ENCODE data around the gene C10orf62. TPM values are rescaled to one million over a fixed set of nuclear protein-coding genes. Genes with fewer than 3 reads are reported as not detected.
A peak's percentile ranks its signal among the peaks of the same experiment; 100 is the strongest.

Gene C10orf62
- polyA plus RNA-seq, 1 donor (not counting 4 experiments of a cell fraction or from before 2014, with no cell fraction given) = not detected

DNA sequence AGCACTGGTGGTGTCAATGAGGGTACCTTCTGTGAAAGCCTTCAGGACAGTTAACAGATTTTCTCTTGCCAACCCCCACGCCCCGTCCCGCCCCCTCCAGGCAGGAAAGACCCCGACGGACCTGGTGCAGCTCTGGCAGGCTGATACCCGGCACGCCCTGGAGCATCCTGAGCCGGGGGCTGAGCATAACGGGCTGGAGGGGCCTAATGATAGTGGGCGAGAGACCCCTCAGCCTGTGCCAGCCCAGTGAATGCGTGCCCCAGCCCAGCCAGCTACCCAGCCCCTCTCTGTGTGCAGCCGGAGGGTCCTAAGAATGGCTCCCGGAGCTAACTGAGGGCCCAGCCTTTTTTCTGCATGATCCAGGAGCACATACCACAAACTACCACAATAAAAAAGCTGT is 6.0 kb upstream of the C10orf62 start:
- Histone ChIP-seq H3K27me3 (ENCODE audit: control insufficient read depth, extremely low read depth, insufficient read depth, low read length) (no peaks in the 10 kb centered on the region), H3K9me3 (ENCODE audit: control insufficient read depth, low read depth, low read length) (no peaks in the 10 kb centered on the region), H3K4me3 (ENCODE audit: control insufficient read depth in 2 of 3, extremely low read depth in 1 of 3, insufficient read depth in 2 of 3, low read depth in 1 of 3, low read length in 3 of 3) (no peak overlapping the region), H2AFZ (ENCODE audit: control insufficient read depth, low read length) (peak overlapping the region; percentile 72), H3K79me2 (ENCODE audit: control insufficient read depth, insufficient read depth, low read length) (no peaks in the 10 kb centered on the region), H3K4me2 (ENCODE audit: control insufficient read depth, extremely low read depth, insufficient read depth, low read depth, low read length) (peak overlapping the region; percentile 37), H4K20me1 (ENCODE audit: control insufficient read depth, extremely low read depth, insufficient read depth, low read length) (no peaks in the 10 kb centered on the region), H3K27ac (ENCODE audit: control insufficient read depth, insufficient read depth, low read length) (no peak overlapping the region), H3K36me3 (ENCODE audit: control insufficient read depth in 2 of 2, extremely low read depth in 1 of 2, insufficient read depth in 2 of 2, low read length in 2 of 2) (no peaks in the 10 kb centered on the region), H3K4me1 (ENCODE audit: control insufficient read depth, extremely low read depth, insufficient read depth, low read length) (peaks cover 16% of the 10 kb centered on the region), H3K9me1 (ENCODE audit: control insufficient read depth, extremely low read depth, insufficient read depth, low read length) (no peaks in the 10 kb centered on the region), H3K9ac (ENCODE audit: control insufficient read depth, extremely low read depth, insufficient read depth, low read length) (no peak overlapping the region)
- TF ChIP-seq, protein P1, sequence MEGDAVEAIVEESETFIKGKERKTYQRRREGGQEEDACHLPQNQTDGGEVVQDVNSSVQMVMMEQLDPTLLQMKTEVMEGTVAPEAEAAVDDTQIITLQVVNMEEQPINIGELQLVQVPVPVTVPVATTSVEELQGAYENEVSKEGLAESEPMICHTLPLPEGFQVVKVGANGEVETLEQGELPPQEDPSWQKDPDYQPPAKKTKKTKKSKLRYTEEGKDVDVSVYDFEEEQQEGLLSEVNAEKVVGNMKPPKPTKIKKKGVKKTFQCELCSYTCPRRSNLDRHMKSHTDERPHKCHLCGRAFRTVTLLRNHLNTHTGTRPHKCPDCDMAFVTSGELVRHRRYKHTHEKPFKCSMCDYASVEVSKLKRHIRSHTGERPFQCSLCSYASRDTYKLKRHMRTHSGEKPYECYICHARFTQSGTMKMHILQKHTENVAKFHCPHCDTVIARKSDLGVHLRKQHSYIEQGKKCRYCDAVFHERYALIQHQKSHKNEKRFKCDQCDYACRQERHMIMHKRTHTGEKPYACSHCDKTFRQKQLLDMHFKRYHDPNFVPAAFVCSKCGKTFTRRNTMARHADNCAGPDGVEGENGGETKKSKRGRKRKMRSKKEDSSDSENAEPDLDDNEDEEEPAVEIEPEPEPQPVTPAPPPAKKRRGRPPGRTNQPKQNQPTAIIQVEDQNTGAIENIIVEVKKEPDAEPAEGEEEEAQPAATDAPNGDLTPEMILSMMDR (optimal IDR thresholded peaks at IDR 0.05 in 1 of 3, IDR thresholded peaks at IDR 0.05 in 1 of 3, conservative IDR thresholded peaks at IDR 0.05 in 1 of 3; ENCODE audit: extremely low read depth in 1 of 3, insufficient read depth in 2 of 3, low read length in 3 of 3) = no peak
- no peak for TF ChIP-seq EZH2 (IDR thresholded peaks at IDR 0.05; ENCODE audit: low read length)
- dilution Hi-C loops (cut with MboI; ENCODE audit: extremely low pct_ligation_motif_present, low sequenced_read_pairs) = no loop called here
- DNase-seq (ENCODE audit: low read depth, low spot score) = no peak
- FAIRE-seq = no peak

DNA sequence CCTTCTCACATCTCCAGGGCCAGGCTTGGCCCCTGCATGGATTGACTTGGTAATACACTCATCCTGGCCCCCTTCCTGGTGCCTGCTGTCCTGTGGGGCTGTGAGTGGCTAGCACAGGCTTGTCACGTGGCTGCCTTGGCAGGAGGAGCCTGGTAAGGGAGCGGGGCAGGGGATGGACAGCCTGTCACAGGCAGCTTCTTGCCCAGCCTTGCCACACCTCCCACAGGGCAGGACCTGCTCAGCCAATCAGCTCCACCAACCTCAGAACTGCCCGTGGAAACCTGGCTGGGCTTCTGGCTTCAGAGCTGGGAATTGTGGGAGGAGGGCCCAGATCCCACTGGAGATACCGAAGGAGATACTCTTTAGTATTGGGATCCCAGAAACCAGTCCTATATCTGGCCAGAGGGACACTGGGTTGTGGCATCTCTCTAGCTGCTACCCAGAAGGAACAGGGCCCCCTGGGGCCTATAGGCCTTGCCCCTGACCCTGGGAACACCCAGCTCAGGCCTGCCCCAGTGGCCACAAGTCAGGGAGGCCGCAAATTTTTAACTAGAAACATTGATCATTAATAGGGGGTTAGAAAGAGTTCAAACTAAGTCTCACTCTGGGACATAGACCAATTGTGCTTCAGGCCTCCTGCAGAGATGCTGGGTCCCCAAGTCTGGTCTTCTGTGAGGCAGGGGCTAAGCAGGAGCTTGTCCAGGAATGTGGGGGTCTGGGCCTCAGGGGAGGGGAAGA is 5.3 kb upstream of the C10orf62 start, which contains the start of gene HOGA1:
HOGA1 (plus strand) TSS at position 330 of the 738 bp plus-strand sequence; CDS start at position 645, 315 bp downstream.
- H3K9me1 ChIP-seq (ENCODE audit: control insufficient read depth, extremely low read depth, insufficient read depth, low read length) = no peaks in the 10 kb centered on the region
- peak; percentile 86 for DNase-seq (ENCODE audit: low read depth, low spot score)
- H3K4me2 ChIP-seq (ENCODE audit: control insufficient read depth, extremely low read depth, insufficient read depth, low read depth, low read length) = peak within 1 kb of the TSS; percentile 37
- dilution Hi-C loops (cut with MboI; ENCODE audit: extremely low pct_ligation_motif_present, low sequenced_read_pairs) = no loop called here
- no peaks in the 10 kb centered on the region for H3K9me3 ChIP-seq (ENCODE audit: control insufficient read depth, low read depth, low read length)
- H4K20me1 ChIP-seq (ENCODE audit: control insufficient read depth, extremely low read depth, insufficient read depth, low read length) = no peaks in the 10 kb centered on the region
- no peak within 1 kb of the TSS for H3K9ac ChIP-seq (ENCODE audit: control insufficient read depth, extremely low read depth, insufficient read depth, low read length)
- no peaks in the 10 kb centered on the region for H3K79me2 ChIP-seq (ENCODE audit: control insufficient read depth, insufficient read depth, low read length)
- TF ChIP-seq EZH2 (IDR thresholded peaks at IDR 0.05; ENCODE audit: low read length) = no peak
- TF ChIP-seq, protein P1 (optimal IDR thresholded peaks at IDR 0.05 in 1 of 3, IDR thresholded peaks at IDR 0.05 in 1 of 3, conservative IDR thresholded peaks at IDR 0.05 in 1 of 3; ENCODE audit: extremely low read depth in 1 of 3, insufficient read depth in 2 of 3, low read length in 3 of 3) = no peak
- H3K36me3 ChIP-seq (ENCODE audit: control insufficient read depth in 2 of 2, extremely low read depth in 1 of 2, insufficient read depth in 2 of 2, low read length in 2 of 2) = no peaks in the 10 kb centered on the region
- H3K27ac ChIP-seq (ENCODE audit: control insufficient read depth, insufficient read depth, low read length) = no peak within 1 kb of the TSS
- H3K27me3 ChIP-seq (ENCODE audit: control insufficient read depth, extremely low read depth, insufficient read depth, low read length) = no peaks in the 10 kb centered on the region
- H2AFZ ChIP-seq (ENCODE audit: control insufficient read depth, low read length) = peak within 1 kb of the TSS; percentile 72
- FAIRE-seq = peak; percentile 90
- peaks cover 16% of the 10 kb centered on the region for H3K4me1 ChIP-seq (ENCODE audit: control insufficient read depth, extremely low read depth, insufficient read depth, low read length)
- no peak within 1 kb of the TSS for H3K4me3 ChIP-seq (ENCODE audit: control insufficient read depth in 2 of 3, extremely low read depth in 1 of 3, insufficient read depth in 2 of 3, low read depth in 1 of 3, low read length in 3 of 3)

Measured in keratinocyte (primary cell).